HEK293T (cell line): Measurements from ENCODE around the gene MATN3.

Source experiments
- ARNT ChIP-seq: fragments of 450-650 bp; IDR thresholded peaks from 2 replicates; pipeline ENCODE4 v1.6.1; 2017; ENCODE audit warnings: mild to moderate bottlenecking
- BHLHE40 ChIP-seq: fragments of 450-650 bp; IDR thresholded peaks from 2 replicates; pipeline ENCODE4 v1.6.1; 2016; ENCODE audit warnings: mild to moderate bottlenecking, moderate library complexity, borderline replicate concordance
- CTBP1 ChIP-seq: fragments of 450-650 bp; IDR thresholded peaks from 2 replicates; pipeline ENCODE4 v1.6.1; 2016; ENCODE audit warnings: borderline replicate concordance
- FOXA1 ChIP-seq: fragments of 450-650 bp; IDR thresholded peaks from 2 replicates; pipeline ENCODE4 v1.6.1; 2016; ENCODE audit warnings: mild to moderate bottlenecking
- FOXK2 ChIP-seq: fragments of 450-650 bp; IDR thresholded peaks from 2 replicates; pipeline ENCODE4 v1.6.1; 2016; ENCODE audit warnings: mild to moderate bottlenecking
- FOXM1 ChIP-seq: fragments of 450-650 bp; IDR thresholded peaks from 2 replicates; pipeline ENCODE4 v1.6.1; 2017; ENCODE audit warnings: mild to moderate bottlenecking, borderline replicate concordance
- NFRKB ChIP-seq: fragments of 450-650 bp; IDR thresholded peaks from 2 replicates; pipeline ENCODE4 v1.6.1; 2016; ENCODE audit warnings: mild to moderate bottlenecking, moderate library complexity
- SP1 ChIP-seq: fragments of 450-650 bp; IDR thresholded peaks from 2 replicates; pipeline ENCODE4 v1.6.1; 2017
- SUZ12 ChIP-seq: fragments of 450-650 bp; IDR thresholded peaks from 2 replicates; pipeline ENCODE4 v1.6.1; 2016; ENCODE audit warnings: mild to moderate bottlenecking
- TARDBP ChIP-seq: fragments of 450-650 bp; IDR thresholded peaks from 2 replicates; pipeline ENCODE4 v1.6.1; 2016
- ZNF384 ChIP-seq: fragments of 450-650 bp; IDR thresholded peaks from 2 replicates; pipeline ENCODE4 v1.6.1; 2016
- TF ChIP-seq, protein P1 (sequence below): fragments of 450-650 bp; IDR thresholded peaks from 2 replicates; pipeline ENCODE4 v1.6.1; 2016

DNA sequence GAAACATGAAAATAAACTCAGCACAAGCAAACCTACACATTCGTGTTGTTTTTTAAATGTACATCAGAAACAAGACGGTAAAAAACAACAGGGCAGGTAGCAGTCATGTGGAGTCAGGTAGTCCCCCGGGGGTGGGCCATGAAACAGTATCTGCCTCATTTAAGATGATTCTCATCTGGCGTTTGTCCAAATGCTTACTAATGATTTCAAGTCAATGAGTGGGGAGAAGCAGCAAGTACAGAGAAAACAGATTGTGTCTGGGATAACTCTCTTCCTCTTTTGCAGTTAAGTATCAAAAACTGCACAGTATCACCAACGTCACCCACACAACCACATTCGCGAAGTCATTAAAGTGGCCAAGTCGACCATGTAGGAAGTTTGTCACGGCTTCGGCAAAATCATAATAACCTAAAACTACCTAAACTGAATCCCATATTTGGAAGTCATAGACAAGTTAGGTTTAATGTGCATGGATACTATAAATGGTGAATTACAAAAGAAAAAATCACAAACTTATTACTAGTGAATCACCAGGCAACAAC is 37.7 kb upstream of the MATN3 start:
- TF ChIP-seq SUZ12 = no peak
- TF ChIP-seq CTBP1 = no peak
- TF ChIP-seq TARDBP = no peak
- no peak for TF ChIP-seq ARNT
- no peak for TF ChIP-seq FOXK2
- TF ChIP-seq FOXA1 = no peak
- TF ChIP-seq BHLHE40 = no peak
- no peak for TF ChIP-seq SP1
- TF ChIP-seq ZNF384 = no peak
- TF ChIP-seq, protein P1, sequence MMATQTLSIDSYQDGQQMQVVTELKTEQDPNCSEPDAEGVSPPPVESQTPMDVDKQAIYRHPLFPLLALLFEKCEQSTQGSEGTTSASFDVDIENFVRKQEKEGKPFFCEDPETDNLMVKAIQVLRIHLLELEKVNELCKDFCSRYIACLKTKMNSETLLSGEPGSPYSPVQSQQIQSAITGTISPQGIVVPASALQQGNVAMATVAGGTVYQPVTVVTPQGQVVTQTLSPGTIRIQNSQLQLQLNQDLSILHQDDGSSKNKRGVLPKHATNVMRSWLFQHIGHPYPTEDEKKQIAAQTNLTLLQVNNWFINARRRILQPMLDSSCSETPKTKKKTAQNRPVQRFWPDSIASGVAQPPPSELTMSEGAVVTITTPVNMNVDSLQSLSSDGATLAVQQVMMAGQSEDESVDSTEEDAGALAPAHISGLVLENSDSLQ = no peak
- no peak for TF ChIP-seq FOXM1
- TF ChIP-seq NFRKB = no peak
